ENCODE results near the gene MYOG. TPM values are rescaled to one million over a fixed set of nuclear protein-coding genes. Genes with fewer than 3 reads are reported as not detected.
A peak's percentile ranks its signal among the peaks of the same experiment; 100 is the strongest.

The MYOG gene
- total and polyA plus RNA-seq, 5 donors from 2014 or later = not detected

GRCh38 chr1:203128431-203128715 is 42.6 kb upstream of the MYOG start:
- peaks cover 0 to 10% (median 3%) of the 10 kb centered on the region in 4 donors for H3K4me1 Mint-ChIP-seq
- no peak overlapping the region for H3K27ac ChIP-seq (ENCODE audit: insufficient read depth, low read length, poor library complexity, severe bottlenecking)
- H3K27ac Mint-ChIP-seq = no peak overlapping the region
- H3K27me3 ChIP-seq (ENCODE audit: control insufficient read depth, insufficient read depth, low read length) = peaks cover 4% of the 10 kb centered on the region
- ATAC-seq (ENCODE audit: low read depth in 2 of 2) = no peak
- H3K4me3 Mint-ChIP-seq = no peak overlapping the region
- peaks cover 0 to 1% (median 0%) of the 10 kb centered on the region in 7 donors for H3K9me3 Mint-ChIP-seq
- no peaks in the 10 kb centered on the region for H3K4me1 ChIP-seq (ENCODE audit: control insufficient read depth, insufficient read depth, low read length, poor library complexity, severe bottlenecking)
- H3K27me3 Mint-ChIP-seq = peaks cover 39% of the 10 kb centered on the region
- DNase-seq = no peak
- H3K36me3 Mint-ChIP-seq = no peaks in the 10 kb centered on the region
- no peak overlapping the region for H3K4me3 ChIP-seq (ENCODE audit: low read depth, low read length)
- H3K36me3 ChIP-seq (ENCODE audit: control insufficient read depth, insufficient read depth, low read length) = no peaks in the 10 kb centered on the region
- no peaks in the 10 kb centered on the region for H3K9me3 ChIP-seq (ENCODE audit: control insufficient read depth in 2 of 2, low read length in 2 of 2)

GRCh38 chr1:203127666-203128430 is 42.0 kb upstream of the MYOG start, which contains the start of gene ADORA1:
ADORA1 (plus strand) TSS chr1:203127726; CDS start chr1:203128842, 1,116 bp downstream.
- no peak within 1 kb of the TSS for H3K4me3 ChIP-seq (ENCODE audit: low read depth, low read length)

GRCh38 chr1:203126866-203127665 is 41.3 kb upstream of the MYOG start:
- H3K9me3 ChIP-seq (ENCODE audit: control insufficient read depth in 2 of 2, low read length in 2 of 2) = no peaks in the 10 kb centered on the region
- H3K27ac ChIP-seq (ENCODE audit: insufficient read depth, low read length, poor library complexity, severe bottlenecking) = no peak overlapping the region
- ATAC-seq (ENCODE audit: low read depth in 2 of 2) = no peak
- Mint-ChIP-seq H3K9me3 (peaks cover 0 to 1% (median 0%) of the 10 kb centered on the region in 7 donors), H3K36me3 (no peaks in the 10 kb centered on the region), H3K27me3 (peaks cover 44% of the 10 kb centered on the region), H3K4me3 (peak overlapping the region in 2 of 4 donors; percentile 24 to 41), H3K27ac (peak overlapping the region in 1 of 3 donors; percentile 29), H3K4me1 (peaks cover 0 to 10% (median 3%) of the 10 kb centered on the region in 4 donors)
- no peaks in the 10 kb centered on the region for H3K4me1 ChIP-seq (ENCODE audit: control insufficient read depth, insufficient read depth, low read length, poor library complexity, severe bottlenecking)
- no peak for DNase-seq
- no peak overlapping the region for H3K4me3 ChIP-seq (ENCODE audit: low read depth, low read length)
- no peaks in the 10 kb centered on the region for H3K36me3 ChIP-seq (ENCODE audit: control insufficient read depth, insufficient read depth, low read length)
- peaks cover 4% of the 10 kb centered on the region for H3K27me3 ChIP-seq (ENCODE audit: control insufficient read depth, insufficient read depth, low read length)

More at GRCh38 chr1:203127666-203128430, 42.0 kb upstream of the MYOG start, which contains the start of gene ADORA1:
- no peak for DNase-seq
- H3K36me3 ChIP-seq (ENCODE audit: control insufficient read depth, insufficient read depth, low read length) = no peaks in the 10 kb centered on the region
- no peak within 1 kb of the TSS for H3K27ac ChIP-seq (ENCODE audit: insufficient read depth, low read length, poor library complexity, severe bottlenecking)
- no peaks in the 10 kb centered on the region for H3K4me1 ChIP-seq (ENCODE audit: control insufficient read depth, insufficient read depth, low read length, poor library complexity, severe bottlenecking)
- H3K27me3 ChIP-seq (ENCODE audit: control insufficient read depth, insufficient read depth, low read length) = peaks cover 4% of the 10 kb centered on the region
- Mint-ChIP-seq H3K9me3 (peaks cover 0 to 1% (median 0%) of the 10 kb centered on the region in 7 donors), H3K36me3 (no peaks in the 10 kb centered on the region), H3K4me3 (peak within 1 kb of the TSS in 2 of 4 donors; percentile 24 to 41), H3K27ac (peak within 1 kb of the TSS in 1 of 3 donors; percentile 29), H3K27me3 (peaks cover 39% of the 10 kb centered on the region), H3K4me1 (peaks cover 0 to 10% (median 3%) of the 10 kb centered on the region in 4 donors)
- ATAC-seq (ENCODE audit: low read depth in 2 of 2) = no peak
- H3K9me3 ChIP-seq (ENCODE audit: control insufficient read depth in 2 of 2, low read length in 2 of 2) = no peaks in the 10 kb centered on the region

- Mint-ChIP-seq H3K4me3 (no peak overlapping the region), H3K9me3 (peaks cover 0 to 1% (median 0%) of the 10 kb centered on the region in 7 donors), H3K4me1 (peaks cover 0 to 10% (median 3%) of the 10 kb centered on the region in 4 donors), H3K36me3 (no peaks in the 10 kb centered on the region), H3K27ac (no peak overlapping the region), H3K27me3 (peaks cover 51% of the 10 kb centered on the region)
- Histone ChIP-seq H3K27ac (ENCODE audit: insufficient read depth, low read length, poor library complexity, severe bottlenecking) (no peak overlapping the region), H3K4me1 (ENCODE audit: control insufficient read depth, insufficient read depth, low read length, poor library complexity, severe bottlenecking) (no peaks in the 10 kb centered on the region), H3K9me3 (ENCODE audit: control insufficient read depth in 2 of 2, low read length in 2 of 2) (no peaks in the 10 kb centered on the region), H3K4me3 (ENCODE audit: low read depth, low read length) (no peak overlapping the region), H3K36me3 (ENCODE audit: control insufficient read depth, insufficient read depth, low read length) (no peaks in the 10 kb centered on the region), H3K27me3 (ENCODE audit: control insufficient read depth, insufficient read depth, low read length) (peaks cover 4% of the 10 kb centered on the region)
- ATAC-seq (ENCODE audit: low read depth in 2 of 2) (no peak), DNase-seq (no peak)
Measured at GRCh38 chr1:203126151-203126865, 40.5 kb upstream of the MYOG start.

GRCh38 chr1:203124546-203125317 is 38.9 kb upstream of the MYOG start:
- H3K27ac ChIP-seq (ENCODE audit: insufficient read depth, low read length, poor library complexity, severe bottlenecking) = no peak overlapping the region
- peaks cover 47% of the 10 kb centered on the region for H3K27me3 Mint-ChIP-seq
- ATAC-seq (ENCODE audit: low read depth in 2 of 2) (no peak), DNase-seq (no peak)
- H3K4me3 Mint-ChIP-seq = no peak overlapping the region
- no peaks in the 10 kb centered on the region for H3K36me3 Mint-ChIP-seq
- H3K4me1 ChIP-seq (ENCODE audit: control insufficient read depth, insufficient read depth, low read length, poor library complexity, severe bottlenecking) = no peaks in the 10 kb centered on the region
- no peak overlapping the region for H3K4me3 ChIP-seq (ENCODE audit: low read depth, low read length)
- peaks cover 6% of the 10 kb centered on the region for H3K27me3 ChIP-seq (ENCODE audit: control insufficient read depth, insufficient read depth, low read length)
- H3K36me3 ChIP-seq (ENCODE audit: control insufficient read depth, insufficient read depth, low read length) = no peaks in the 10 kb centered on the region
- H3K9me3 ChIP-seq (ENCODE audit: control insufficient read depth in 2 of 2, low read length in 2 of 2) = no peaks in the 10 kb centered on the region
- peaks cover 0 to 1% (median 0%) of the 10 kb centered on the region in 7 donors for H3K9me3 Mint-ChIP-seq
- H3K27ac Mint-ChIP-seq = no peak overlapping the region
- H3K4me1 Mint-ChIP-seq = peaks cover 0 to 10% (median 3%) of the 10 kb centered on the region in 4 donors

GRCh38 chr1:203124011-203124410 is 38.2 kb upstream of the MYOG start:
- H3K4me3 Mint-ChIP-seq = no peak overlapping the region
- no peak overlapping the region for H3K27ac Mint-ChIP-seq
- H3K36me3 Mint-ChIP-seq = no peaks in the 10 kb centered on the region
- peaks cover 0 to 10% (median 3%) of the 10 kb centered on the region in 4 donors for H3K4me1 Mint-ChIP-seq
- no peak overlapping the region for H3K27ac ChIP-seq (ENCODE audit: insufficient read depth, low read length, poor library complexity, severe bottlenecking)
- no peak for DNase-seq
- H3K27me3 Mint-ChIP-seq = peaks cover 46% of the 10 kb centered on the region
- ATAC-seq (ENCODE audit: low read depth in 2 of 2) = no peak
- H3K4me1 ChIP-seq (ENCODE audit: control insufficient read depth, insufficient read depth, low read length, poor library complexity, severe bottlenecking) = no peaks in the 10 kb centered on the region
- H3K4me3 ChIP-seq (ENCODE audit: low read depth, low read length) = no peak overlapping the region
- H3K9me3 Mint-ChIP-seq = peaks cover 0 to 1% (median 0%) of the 10 kb centered on the region in 7 donors
- H3K9me3 ChIP-seq (ENCODE audit: control insufficient read depth in 2 of 2, low read length in 2 of 2) = no peaks in the 10 kb centered on the region
- no peaks in the 10 kb centered on the region for H3K36me3 ChIP-seq (ENCODE audit: control insufficient read depth, insufficient read depth, low read length)
- H3K27me3 ChIP-seq (ENCODE audit: control insufficient read depth, insufficient read depth, low read length) = peaks cover 9% of the 10 kb centered on the region

GRCh38 chr1:203122159-203122558 is 36.3 kb upstream of the MYOG start:
- Mint-ChIP-seq H3K9me3 (peaks cover 0 to 1% (median 0%) of the 10 kb centered on the region in 7 donors), H3K4me3 (no peak overlapping the region), H3K27me3 (peaks cover 52% of the 10 kb centered on the region), H3K36me3 (no peaks in the 10 kb centered on the region), H3K4me1 (peaks cover 0 to 8% (median 2%) of the 10 kb centered on the region in 4 donors), H3K27ac (no peak overlapping the region)
- Histone ChIP-seq H3K36me3 (ENCODE audit: control insufficient read depth, insufficient read depth, low read length) (no peaks in the 10 kb centered on the region), H3K27me3 (ENCODE audit: control insufficient read depth, insufficient read depth, low read length) (peaks cover 14% of the 10 kb centered on the region), H3K9me3 (ENCODE audit: control insufficient read depth in 2 of 2, low read length in 2 of 2) (no peaks in the 10 kb centered on the region), H3K27ac (ENCODE audit: insufficient read depth, low read length, poor library complexity, severe bottlenecking) (no peak overlapping the region), H3K4me3 (ENCODE audit: low read depth, low read length) (no peak overlapping the region), H3K4me1 (ENCODE audit: control insufficient read depth, insufficient read depth, low read length, poor library complexity, severe bottlenecking) (no peaks in the 10 kb centered on the region)
- ATAC-seq (ENCODE audit: low read depth in 2 of 2) (no peak), DNase-seq (no peak)

Measured in CD4-positive, CD25-positive, alpha-beta regulatory T cell (primary cell).